Measurements from ENCODE around the gene TEDC1.

The TEDC1 gene

GRCh38 chr14:105519946-105520698 is 29.1 kb downstream of the TEDC1 start:
- no peaks in the 10 kb centered on the region for H3F3A ChIP-seq (ENCODE audit: insufficient read depth, low read length)
- no peaks in the 10 kb centered on the region for H3K9me3 ChIP-seq (replicated peaks; ENCODE audit: insufficient read depth, low read length)
- H3K4me3 ChIP-seq (ENCODE audit: low read length): no peak overlapping the region
- H3K27me3 ChIP-seq (replicated peaks; ENCODE audit: insufficient read depth, low read length): peaks cover 54% of the 10 kb centered on the region
- no peak overlapping the region for H3K27ac ChIP-seq (ENCODE audit: low read length)
- H3K9ac ChIP-seq (ENCODE audit: low read length): no peak overlapping the region
- DNase-seq: no peak
- no peaks in the 10 kb centered on the region for H3K36me3 ChIP-seq (replicated peaks; ENCODE audit: insufficient read depth, low read length)
- H3K4me1 ChIP-seq (ENCODE audit: low read length): no peaks in the 10 kb centered on the region
- H3K9me2 ChIP-seq (replicated peaks; ENCODE audit: insufficient read depth, low read length): no peaks in the 10 kb centered on the region
- no peaks in the 10 kb centered on the region for H3K79me2 ChIP-seq (ENCODE audit: low read length)
- H4K20me1 ChIP-seq (ENCODE audit: insufficient read depth, low read length): no peaks in the 10 kb centered on the region
- no peak overlapping the region for H3K4me2 ChIP-seq (ENCODE audit: low read depth, low read length)
- TF ChIP-seq EZH2phosphoT487 (IDR thresholded peaks at IDR 0.05; ENCODE audit: low read length) (no peak), EZH2 (optimal IDR thresholded peaks at IDR 0.05; ENCODE audit: low read depth, low read length) (no peak), CTCF (IDR thresholded peaks at IDR 0.05; ENCODE audit: low read length) (no peak)
- H2AFZ ChIP-seq (ENCODE audit: low read length): no peak overlapping the region

- H3F3A ChIP-seq (ENCODE audit: insufficient read depth, low read length): peaks cover 6% of the 10 kb centered on the region; the same call in 1 of the 2 replicates
- peaks cover 55% of the 10 kb centered on the region for H3K27me3 ChIP-seq (replicated peaks; ENCODE audit: insufficient read depth, low read length)
- H3K9me3 ChIP-seq (replicated peaks; ENCODE audit: insufficient read depth, low read length): no peaks in the 10 kb centered on the region
- no peak overlapping the region for H3K4me2 ChIP-seq (ENCODE audit: low read depth, low read length)
- H3K27ac ChIP-seq (ENCODE audit: low read length): no peak overlapping the region
- peaks cover 4% of the 10 kb centered on the region; the same call in 1 of the 2 replicates for H3K4me1 ChIP-seq (ENCODE audit: low read length)
- H4K20me1 ChIP-seq (ENCODE audit: insufficient read depth, low read length): no peaks in the 10 kb centered on the region
- no peak overlapping the region for H3K9ac ChIP-seq (ENCODE audit: low read length)
- H3K9me2 ChIP-seq (replicated peaks; ENCODE audit: insufficient read depth, low read length): no peaks in the 10 kb centered on the region
- TF ChIP-seq EZH2 (optimal IDR thresholded peaks at IDR 0.05; ENCODE audit: low read depth, low read length): no peak
- no peak for TF ChIP-seq EZH2phosphoT487 (IDR thresholded peaks at IDR 0.05; ENCODE audit: low read length)
- TF ChIP-seq CTCF (IDR thresholded peaks at IDR 0.05; ENCODE audit: low read length): no peak
- no peaks in the 10 kb centered on the region for H3K79me2 ChIP-seq (ENCODE audit: low read length)
- no peak overlapping the region for H2AFZ ChIP-seq (ENCODE audit: low read length)
- no peaks in the 10 kb centered on the region for H3K36me3 ChIP-seq (replicated peaks; ENCODE audit: insufficient read depth, low read length)
- no peak for DNase-seq
- H3K4me3 ChIP-seq (ENCODE audit: low read length): no peak overlapping the region
Observed at GRCh38 chr14:105525326-105525725, 34.3 kb downstream of the TEDC1 start.

- H3K9ac ChIP-seq (ENCODE audit: low read length): peak within 1 kb of the TSS; percentile 50; the same call in 1 of the 2 replicates
- H3K9me3 ChIP-seq (replicated peaks; ENCODE audit: insufficient read depth, low read length): no peaks in the 10 kb centered on the region
- H3K9me2 ChIP-seq (replicated peaks; ENCODE audit: insufficient read depth, low read length): no peaks in the 10 kb centered on the region
- peaks cover 57% of the 10 kb centered on the region for H3K27me3 ChIP-seq (replicated peaks; ENCODE audit: insufficient read depth, low read length)
- TF ChIP-seq EZH2 (optimal IDR thresholded peaks at IDR 0.05; ENCODE audit: low read depth, low read length): no peak
- no peak for TF ChIP-seq CTCF (IDR thresholded peaks at IDR 0.05; ENCODE audit: low read length)
- TF ChIP-seq EZH2phosphoT487 (IDR thresholded peaks at IDR 0.05; ENCODE audit: low read length): no peak
- no peaks in the 10 kb centered on the region for H4K20me1 ChIP-seq (ENCODE audit: insufficient read depth, low read length)
- peak; percentile 33 for DNase-seq
- peaks cover 4% of the 10 kb centered on the region; the same call in 1 of the 2 replicates for H3K4me1 ChIP-seq (ENCODE audit: low read length)
- peaks cover 6% of the 10 kb centered on the region; the same call in 1 of the 2 replicates for H3F3A ChIP-seq (ENCODE audit: insufficient read depth, low read length)
- peak within 1 kb of the TSS; percentile 74 for H3K4me2 ChIP-seq (ENCODE audit: low read depth, low read length)
- H3K27ac ChIP-seq (ENCODE audit: low read length): no peak within 1 kb of the TSS
- peak within 1 kb of the TSS; percentile 67 for H3K4me3 ChIP-seq (ENCODE audit: low read length)
- no peaks in the 10 kb centered on the region for H3K79me2 ChIP-seq (ENCODE audit: low read length)
- H3K36me3 ChIP-seq (replicated peaks; ENCODE audit: insufficient read depth, low read length): no peaks in the 10 kb centered on the region
- peak within 1 kb of the TSS; percentile 90 for H2AFZ ChIP-seq (ENCODE audit: low read length)
Observed at GRCh38 chr14:105525861-105526775, 35.1 kb downstream of the TEDC1 start, which contains the start of gene TMEM121. Gene TMEM121, plus strand, starts transcription at chr14:105526583. Its CDS starts 2,252 bp downstream, at chr14:105528835.
